ELF-1 (cell line): ENCODE measurements around the gene HIF1A.
"Not testable (repeated sequence)": the region's sequence is repeated elsewhere in the genome, so short reads cannot be mapped to it uniquely, and the experiment has no call there.

Experiments used
- DNase-seq: peaks from one replicate; pipeline ENCODE4 v3.0.0-alpha.2; 2016; ENCODE audit warnings: low read depth, low spot score

Gene HIF1A

GRCh38 chr14:61694830-61695694 is at the start of gene HIF1A:
Gene HIF1A, plus strand, starts transcription at chr14:61695513. Its CDS starts 292 bp downstream, at chr14:61695805.
- DNase-seq: peak; percentile 99

GRCh38 chr14:61646366-61647116 is 48.8 kb upstream of the HIF1A start:
- no peak for DNase-seq

GRCh38 chr14:61647704-61648103 is 47.6 kb upstream of the HIF1A start:
- no peak for DNase-seq

- DNase-seq: no peak
These were observed 46.9 kb upstream of the HIF1A start for GRCh38 chr14:61648377-61648776.

- DNase-seq: no peak
These were observed 46.0 kb upstream of the HIF1A start for GRCh38 chr14:61649283-61649682.

GRCh38 chr14:61651355-61651754 is 44.0 kb upstream of the HIF1A start:
- DNase-seq: no peak

GRCh38 chr14:61652526-61653262 is 42.6 kb upstream of the HIF1A start:
- DNase-seq: no peak

- no peak for DNase-seq
These were observed 41.8 kb upstream of the HIF1A start for GRCh38 chr14:61653507-61653906.

GRCh38 chr14:61654026-61654425 is 41.3 kb upstream of the HIF1A start:
- no peak for DNase-seq

- DNase-seq: no peak
These were observed 39.5 kb upstream of the HIF1A start for GRCh38 chr14:61655777-61656176.

- DNase-seq: no peak
These were observed 39.0 kb upstream of the HIF1A start for GRCh38 chr14:61656341-61656740.

- DNase-seq: not testable (repeated sequence)
These were observed 37.2 kb upstream of the HIF1A start for GRCh38 chr14:61658111-61658510.

GRCh38 chr14:61659582-61659981 is 35.7 kb upstream of the HIF1A start:
- DNase-seq: no peak

- DNase-seq: no peak
These were observed 33.6 kb upstream of the HIF1A start for GRCh38 chr14:61661471-61662400.

- DNase-seq: peak; percentile 56
These were observed 32.6 kb upstream of the HIF1A start for GRCh38 chr14:61662437-61663311.

GRCh38 chr14:61663312-61663979 is 31.9 kb upstream of the HIF1A start:
- no peak for DNase-seq

- DNase-seq: no peak
These were observed 27.0 kb upstream of the HIF1A start for GRCh38 chr14:61668282-61668681.

GRCh38 chr14:61670576-61670975 is 24.7 kb upstream of the HIF1A start:
- DNase-seq: no peak

GRCh38 chr14:61671082-61671481 is 24.2 kb upstream of the HIF1A start:
- no peak for DNase-seq
